GM19043 (cell line): ENCODE measurements around the gene ZNF503.

Experiments
- ATAC-seq: cut with Tn5 transposase; IDR thresholded peaks from one replicate; pipeline ENCODE4 v1.9.1; 2021; ENCODE audit warnings: low read depth; ENCODE audit not compliant: unreplicated experiment

Gene ZNF503, protein sequence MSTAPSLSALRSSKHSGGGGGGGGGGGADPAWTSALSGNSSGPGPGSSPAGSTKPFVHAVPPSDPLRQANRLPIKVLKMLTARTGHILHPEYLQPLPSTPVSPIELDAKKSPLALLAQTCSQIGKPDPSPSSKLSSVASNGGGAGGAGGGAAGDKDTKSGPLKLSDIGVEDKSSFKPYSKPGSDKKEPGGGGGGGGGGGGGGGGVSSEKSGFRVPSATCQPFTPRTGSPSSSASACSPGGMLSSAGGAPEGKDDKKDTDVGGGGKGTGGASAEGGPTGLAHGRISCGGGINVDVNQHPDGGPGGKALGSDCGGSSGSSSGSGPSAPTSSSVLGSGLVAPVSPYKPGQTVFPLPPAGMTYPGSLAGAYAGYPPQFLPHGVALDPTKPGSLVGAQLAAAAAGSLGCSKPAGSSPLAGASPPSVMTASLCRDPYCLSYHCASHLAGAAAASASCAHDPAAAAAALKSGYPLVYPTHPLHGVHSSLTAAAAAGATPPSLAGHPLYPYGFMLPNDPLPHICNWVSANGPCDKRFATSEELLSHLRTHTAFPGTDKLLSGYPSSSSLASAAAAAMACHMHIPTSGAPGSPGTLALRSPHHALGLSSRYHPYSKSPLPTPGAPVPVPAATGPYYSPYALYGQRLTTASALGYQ

GRCh38 chr10:75401569-75402485, at the start of gene ZNF503:
Gene ZNF503, minus strand, starts transcription at chr10:75401764. Its CDS starts 345 bp downstream, at chr10:75401419.
- ATAC-seq, result peak; percentile 44

DNA sequence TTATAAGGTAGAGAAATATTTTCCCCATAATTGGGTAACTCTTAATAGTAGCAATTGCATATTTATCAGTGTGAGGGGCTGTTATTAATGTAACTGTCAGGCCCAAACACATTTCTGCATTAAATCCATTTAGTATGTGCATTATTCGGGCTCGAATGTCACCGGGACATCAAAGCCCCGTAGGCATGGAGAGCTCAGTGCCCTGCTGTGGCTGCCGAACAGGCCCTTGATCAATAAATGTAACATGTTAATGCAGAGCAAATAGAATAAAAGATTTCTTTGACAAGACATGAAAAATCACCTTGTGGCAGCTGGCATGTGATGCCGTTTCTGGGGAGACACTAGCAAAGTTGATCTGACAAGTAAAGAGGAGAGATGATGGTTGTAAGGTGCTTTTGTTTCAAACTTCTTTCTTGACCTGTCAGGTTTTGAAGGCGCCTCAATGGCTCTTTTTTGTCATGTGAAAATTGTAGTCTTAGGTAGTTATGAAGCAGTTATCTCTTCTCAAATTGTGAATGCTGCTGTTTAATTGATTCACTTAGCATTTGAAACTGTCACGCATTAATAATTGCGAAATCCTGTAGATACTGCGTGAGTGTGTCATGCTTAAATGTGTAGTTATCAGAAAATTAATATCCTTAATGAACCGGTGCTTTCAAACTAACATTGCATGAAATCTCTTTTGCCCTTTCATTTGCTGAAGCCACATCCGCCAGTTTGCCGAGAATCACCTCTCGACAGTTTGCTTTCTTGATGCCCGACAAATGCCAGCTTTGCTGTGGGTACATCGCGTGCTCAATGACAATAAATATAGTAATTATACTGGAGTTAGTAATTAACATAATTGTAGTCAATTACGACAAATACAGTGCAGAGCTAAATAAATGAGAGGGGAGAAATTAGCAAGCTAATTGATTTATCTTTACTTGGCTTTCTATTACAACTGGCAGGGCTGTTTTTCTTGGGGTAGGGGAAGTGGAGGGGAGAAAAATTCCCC, 49.4 kb upstream of the ZNF503 start:
- no peak for ATAC-seq

DNA sequence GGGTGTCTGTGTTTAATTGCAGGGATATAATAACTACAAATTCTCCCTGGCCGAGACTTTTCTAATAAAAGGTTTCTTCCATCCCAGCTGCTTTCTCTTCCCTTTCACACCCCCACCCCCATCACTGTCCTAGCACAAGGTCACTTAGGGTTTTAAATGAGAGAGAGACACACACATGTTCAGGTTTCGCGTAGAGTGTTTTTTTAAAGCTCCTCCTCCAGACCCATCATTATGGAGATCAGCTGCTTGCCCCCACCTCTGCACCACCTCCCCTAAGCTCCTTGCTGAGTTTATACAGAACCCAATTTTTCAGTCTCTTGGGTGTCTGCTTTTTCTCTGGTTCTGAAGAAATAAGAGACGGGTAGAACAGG, 48.5 kb upstream of the ZNF503 start:
- no peak for ATAC-seq

- ATAC-seq, result no peak
Observed at GRCh38 chr10:75449382-75450074, 48.0 kb upstream of the ZNF503 start.

GRCh38 chr10:75448166-75448565, 46.6 kb upstream of the ZNF503 start:
- no peak for ATAC-seq

GRCh38 chr10:75446508-75446907, 44.9 kb upstream of the ZNF503 start:
- no peak for ATAC-seq

DNA sequence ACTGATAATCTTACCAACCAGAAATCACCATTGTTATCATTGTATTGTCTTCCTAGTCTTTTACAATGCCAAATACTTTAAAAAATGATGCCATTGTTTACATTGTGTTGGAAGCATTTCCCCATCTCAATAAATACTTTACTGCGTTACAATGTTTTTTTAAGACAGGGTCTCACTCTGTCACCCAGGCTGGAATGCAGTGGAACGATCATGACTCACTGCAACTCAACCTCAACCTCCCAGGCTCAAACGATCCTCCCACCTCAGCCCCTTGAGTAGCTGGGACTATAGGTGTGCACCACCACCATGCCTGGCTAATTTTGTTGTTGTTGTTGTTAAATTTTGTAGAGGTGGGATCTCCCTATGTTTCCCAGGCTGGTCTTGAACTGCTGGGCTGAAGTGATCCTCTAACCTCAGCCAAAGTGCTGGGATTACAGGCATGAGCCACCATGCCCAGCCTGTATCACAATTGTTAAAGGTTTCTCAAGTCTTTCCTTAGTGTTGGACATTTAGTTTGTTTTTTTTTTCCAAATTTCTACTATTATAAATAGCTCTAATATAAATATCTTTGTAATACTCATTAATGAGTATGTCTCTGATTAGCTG, 43.3 kb upstream of the ZNF503 start:
- no peak for ATAC-seq

- ATAC-seq, result no peak
Observed at GRCh38 chr10:75443362-75443761, 41.8 kb upstream of the ZNF503 start.

DNA sequence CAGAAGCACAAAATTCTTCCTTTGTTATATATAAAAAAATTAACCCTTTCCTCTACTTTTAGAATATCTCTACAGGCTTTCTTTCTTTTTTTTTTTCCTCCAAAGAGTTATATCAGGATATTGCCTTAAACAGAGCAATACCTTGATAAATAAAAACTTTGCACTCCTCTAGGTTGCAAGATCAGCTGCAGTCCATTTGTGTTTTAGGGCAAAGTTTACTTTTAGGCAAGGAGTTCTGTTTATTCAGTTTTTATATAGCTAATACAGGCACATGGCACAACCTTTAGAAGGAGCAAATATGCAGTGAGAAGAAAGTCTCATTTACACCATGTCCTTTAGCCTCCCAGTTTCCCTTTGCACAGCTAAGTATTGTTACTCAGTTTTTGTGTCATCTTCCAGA, 40.1 kb upstream of the ZNF503 start:
- ATAC-seq, result no peak

DNA sequence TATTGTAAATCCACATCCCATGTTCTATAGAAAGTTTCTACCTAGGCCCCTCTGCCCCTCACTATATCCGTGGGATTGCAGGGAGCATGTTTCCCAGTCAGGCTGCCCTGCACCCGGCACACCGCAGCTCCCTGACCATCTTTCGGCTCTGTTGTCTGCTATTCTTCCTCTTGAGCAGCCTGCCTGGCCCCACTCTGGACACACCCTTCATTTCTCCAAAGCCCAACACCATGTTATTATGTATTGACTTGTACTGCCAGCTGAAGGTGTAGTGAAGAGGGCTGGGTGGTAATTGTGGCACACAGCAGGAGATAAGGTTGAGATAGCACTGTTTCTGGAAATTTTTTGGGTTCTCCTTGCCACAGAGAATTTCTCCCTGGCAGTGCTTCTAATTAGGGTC, 39.6 kb upstream of the ZNF503 start:
- no peak for ATAC-seq

DNA sequence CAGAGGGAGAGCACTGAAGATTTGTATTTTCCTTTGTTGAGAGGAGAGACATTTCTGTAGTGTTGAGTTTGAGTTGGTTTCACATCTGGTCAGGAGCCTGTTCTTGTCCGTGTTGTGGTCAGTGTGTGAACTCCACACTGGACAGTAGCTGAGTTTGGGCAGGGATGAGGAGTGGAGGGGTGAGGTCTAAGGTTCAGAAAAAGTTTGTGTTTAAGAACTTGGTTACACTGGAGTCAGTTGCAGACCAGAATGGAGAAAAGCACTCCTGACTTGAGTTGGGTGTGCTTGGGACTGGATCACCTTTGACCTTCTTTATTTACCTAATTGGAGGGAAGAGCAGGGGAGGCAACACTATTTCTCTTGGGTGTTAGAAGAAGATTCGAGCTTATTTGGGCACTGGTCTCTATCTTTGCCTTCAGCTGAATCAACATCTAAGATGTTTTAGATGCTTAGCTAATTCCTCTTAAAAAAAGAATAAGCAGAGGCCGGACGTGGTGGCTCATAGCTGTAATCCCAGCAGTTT, 38.8 kb upstream of the ZNF503 start:
- no peak for ATAC-seq

GRCh38 chr10:75439811-75440210, 38.2 kb upstream of the ZNF503 start:
- no peak for ATAC-seq

DNA sequence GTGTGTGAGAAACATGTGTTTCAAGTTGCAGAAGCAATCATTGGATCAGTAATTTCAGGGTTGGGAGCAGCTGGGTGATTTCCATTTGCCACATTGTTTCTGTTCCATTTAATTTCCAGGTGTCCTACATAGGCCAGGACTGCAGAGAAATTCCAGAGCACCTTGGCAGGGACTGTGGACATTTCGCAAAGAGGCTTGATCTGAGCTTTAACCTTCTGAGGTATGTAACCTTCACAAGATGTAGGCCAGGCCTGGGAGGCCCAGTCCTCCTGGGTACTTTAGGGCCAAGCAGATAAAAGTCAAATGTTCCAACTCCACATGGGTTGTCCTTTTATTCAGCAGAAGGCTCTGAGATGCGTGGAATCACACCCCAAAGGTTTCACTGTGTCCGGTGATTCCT, 36.7 kb upstream of the ZNF503 start:
- no peak for ATAC-seq

- ATAC-seq, result no peak
Observed at GRCh38 chr10:75437693-75438092, 36.1 kb upstream of the ZNF503 start.

DNA sequence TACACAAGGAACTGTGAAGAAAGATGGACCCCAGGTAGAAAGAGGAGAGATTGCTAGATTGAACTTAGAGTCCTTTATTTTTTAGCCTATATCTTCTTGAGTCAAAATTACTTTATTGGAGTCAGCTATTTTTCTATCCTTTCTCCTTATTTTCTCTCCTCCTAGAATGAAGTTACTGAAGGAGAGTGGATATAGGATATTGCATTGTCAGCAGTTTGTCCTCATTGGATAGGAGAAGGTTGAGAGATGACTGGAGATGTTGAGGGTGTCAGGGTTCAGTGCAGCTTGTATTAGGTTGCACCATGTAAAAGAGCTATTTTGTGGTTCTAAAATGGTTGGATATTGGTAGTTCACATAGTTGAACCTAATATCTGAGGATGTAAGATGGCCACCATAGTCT, 35.3 kb upstream of the ZNF503 start:
- no peak for ATAC-seq

DNA sequence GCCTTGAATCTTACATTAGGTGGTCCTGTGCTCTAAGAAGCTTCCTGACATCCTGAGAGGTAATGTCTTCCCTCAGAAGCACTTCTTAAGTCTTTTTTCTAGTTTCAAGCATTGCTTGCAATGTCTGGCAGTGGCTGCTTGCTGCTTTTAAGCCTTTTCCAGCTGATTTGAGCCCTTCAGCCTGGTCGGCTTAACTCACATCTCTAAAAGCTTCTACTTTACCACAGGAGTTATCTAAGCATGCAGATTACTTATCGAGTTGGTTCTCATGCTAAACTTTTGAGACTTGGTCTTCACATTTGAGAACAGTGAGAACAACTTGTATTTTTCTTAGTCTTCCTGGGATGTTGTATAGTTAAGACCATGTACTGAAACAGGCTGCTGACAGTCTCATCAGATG, 33.7 kb upstream of the ZNF503 start:
- no peak for ATAC-seq

GRCh38 chr10:75434291-75434690, 32.7 kb upstream of the ZNF503 start:
- no peak for ATAC-seq

- no peak for ATAC-seq
Observed at GRCh38 chr10:75433216-75433615, 31.7 kb upstream of the ZNF503 start.

DNA sequence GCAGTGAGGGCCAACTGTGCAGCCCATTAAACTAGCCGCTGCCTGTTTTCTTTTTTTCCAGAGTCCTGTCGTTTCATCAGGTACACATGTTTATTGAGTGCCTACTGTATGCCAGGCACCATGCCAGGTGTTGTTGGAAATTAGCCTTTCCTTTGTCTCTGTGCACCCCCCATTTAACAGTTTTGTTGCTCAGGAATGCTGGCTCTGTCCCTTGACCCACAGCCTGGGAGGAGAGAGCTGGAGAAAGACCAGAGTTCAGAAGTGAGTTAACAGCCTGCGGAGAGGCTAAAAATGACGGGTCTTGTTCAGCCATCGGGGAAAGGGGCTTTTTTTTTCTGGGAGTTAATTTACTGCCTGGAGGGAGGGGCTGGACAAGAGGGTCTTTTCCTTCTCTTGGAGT, 31.2 kb upstream of the ZNF503 start:
- ATAC-seq, result no peak
